Activated T-cell treated with anti-CD3 and anti-CD28 coated beads for 1 hour (primary cell): ENCODE data around the gene NSD1.
"Not testable (repeated sequence)": the region's sequence is repeated elsewhere in the genome, so short reads cannot be mapped to it uniquely, and the experiment has no call there.

ENCODE experiments used
- DNase-seq: peaks from one replicate; pipeline ENCODE4 v3.0.0-alpha.2; 2020; ENCODE audit warnings: low read depth

The NSD1 gene

GRCh38 chr5:177231479-177232250 lies 98.1 kb downstream of the NSD1 start:
- no peak for DNase-seq

- DNase-seq = no peak
These were observed 98.8 kb downstream of the NSD1 start for GRCh38 chr5:177232358-177232757.

GRCh38 chr5:177232761-177233160 lies 99.2 kb downstream of the NSD1 start:
- no peak for DNase-seq

- DNase-seq = no peak
These were observed 99.6 kb downstream of the NSD1 start for GRCh38 chr5:177233206-177233605.

GRCh38 chr5:177233802-177234201 lies 100.2 kb downstream of the NSD1 start:
- no peak for DNase-seq

- no peak for DNase-seq
These were observed 101.3 kb downstream of the NSD1 start for GRCh38 chr5:177234841-177235240.

GRCh38 chr5:177241768-177242167 lies 108.2 kb downstream of the NSD1 start:
- no peak for DNase-seq

- no peak for DNase-seq
These were observed 108.7 kb downstream of the NSD1 start for GRCh38 chr5:177242304-177242703.

- no peak for DNase-seq
These were observed 116.4 kb downstream of the NSD1 start for GRCh38 chr5:177249761-177250537.

- no peak for DNase-seq
These were observed 119.7 kb downstream of the NSD1 start for GRCh38 chr5:177253252-177253651.

- DNase-seq = no peak
These were observed 122.7 kb downstream of the NSD1 start for GRCh38 chr5:177256296-177256695.

GRCh38 chr5:177258711-177259110 lies 125.1 kb downstream of the NSD1 start:
- not testable (repeated sequence) for DNase-seq

GRCh38 chr5:177260961-177261360 lies 127.4 kb downstream of the NSD1 start:
- DNase-seq = no peak

GRCh38 chr5:177261510-177261909 lies 127.9 kb downstream of the NSD1 start:
- no peak for DNase-seq

GRCh38 chr5:177264178-177264577 lies 130.6 kb downstream of the NSD1 start:
- no peak for DNase-seq

GRCh38 chr5:177265395-177265794 lies 131.8 kb downstream of the NSD1 start:
- no peak for DNase-seq

- no peak for DNase-seq
These were observed 135.8 kb downstream of the NSD1 start for GRCh38 chr5:177269232-177269895.

GRCh38 chr5:177269976-177270375 lies 136.4 kb downstream of the NSD1 start:
- no peak for DNase-seq

- DNase-seq = no peak
These were observed 137.1 kb downstream of the NSD1 start for GRCh38 chr5:177270653-177271052.

- no peak for DNase-seq
These were observed 137.5 kb downstream of the NSD1 start for GRCh38 chr5:177271113-177271512.

GRCh38 chr5:177275883-177276282 lies 142.3 kb downstream of the NSD1 start:
- DNase-seq = no peak

- DNase-seq = no peak
These were observed 143.3 kb downstream of the NSD1 start for GRCh38 chr5:177276886-177277285.

- DNase-seq = no peak
These were observed 154.6 kb downstream of the NSD1 start for GRCh38 chr5:177288191-177288590.
